HG03025 (cell line): ENCODE results near the gene KLHL36.
"Not testable (repeated sequence)": the region's sequence is repeated elsewhere in the genome, so short reads cannot be mapped to it uniquely, and the experiment has no call there.

Experiments used
- ATAC-seq: cut with Tn5 transposase; IDR thresholded peaks from one replicate; pipeline ENCODE4 v1.9.1; 2021; ENCODE audit warnings: mild to moderate bottlenecking, moderate library complexity; ENCODE audit not compliant: unreplicated experiment, low FRiP score

Gene KLHL36

GRCh38 chr16:84689111-84689510 lies 40.8 kb downstream of the KLHL36 start:
- no peak for ATAC-seq

- ATAC-seq: no peak
Observed at GRCh38 chr16:84690088-84690819, 41.9 kb downstream of the KLHL36 start.

- no peak for ATAC-seq
Observed at GRCh38 chr16:84692451-84693214, 44.3 kb downstream of the KLHL36 start.

GRCh38 chr16:84693869-84694268 lies 45.6 kb downstream of the KLHL36 start:
- not testable (repeated sequence) for ATAC-seq

- no peak for ATAC-seq
Observed at GRCh38 chr16:84694980-84695379, 46.7 kb downstream of the KLHL36 start.

- ATAC-seq: no peak
Observed at GRCh38 chr16:84699147-84699711, 50.9 kb downstream of the KLHL36 start.

GRCh38 chr16:84699712-84700445 lies 51.6 kb downstream of the KLHL36 start, which contains the start of gene USP10:
Gene USP10 (plus strand): TSS chr16:84700000. CDS start chr16:84700091, 91 bp downstream.
- ATAC-seq: peak; percentile 77

- ATAC-seq: peak; percentile 35
Observed at GRCh38 chr16:84700446-84701300, 52.4 kb downstream of the KLHL36 start.

- no peak for ATAC-seq
Observed at GRCh38 chr16:84703681-84704080, 55.4 kb downstream of the KLHL36 start.

GRCh38 chr16:84704253-84704652 lies 55.9 kb downstream of the KLHL36 start:
- ATAC-seq: no peak

GRCh38 chr16:84706856-84707255 lies 58.5 kb downstream of the KLHL36 start:
- ATAC-seq: no peak

GRCh38 chr16:84709609-84710008 lies 61.3 kb downstream of the KLHL36 start:
- ATAC-seq: no peak

GRCh38 chr16:84710686-84711085 lies 62.4 kb downstream of the KLHL36 start:
- no peak for ATAC-seq
